AG04449 (cell line): ENCODE measurements around the gene MS4A4E.
"Not testable (repeated sequence)": the region's sequence is repeated elsewhere in the genome, so short reads cannot be mapped to it uniquely, and the experiment has no call there.

ENCODE experiments used
- CTCF ChIA-PET: fragments of 350-600 bp; formaldehyde crosslinking; extraction: SDS; loops from one replicate; lab custom pipeline; 2021; ENCODE audit warnings: antibody characterized with exemption; lab: Yijun Ruan, JAX
- POLR2A ChIA-PET: fragments of 400-600, 350-600 bp; formaldehyde crosslinking; extraction: SDS; loops from one replicate; lab custom pipeline; 2020; ENCODE audit warnings: antibody characterized with exemption, inconsistent platforms; lab: Yijun Ruan, JAX
- DNase-seq: peaks from one replicate; pipeline ENCODE4 v3.0.0-alpha.2; 2010; ENCODE audit warnings: low read depth, low spot score
- H3K4me3 ChIP-seq: 2 replicates; pipeline ENCODE4 v1.5.1; 2011; ENCODE audit warnings: low read depth, mild to moderate bottlenecking, control low read depth, low read length
- CTCF ChIP-seq: IDR thresholded peaks from one replicate; pipeline ENCODE4 v1.5.1; 2011; ENCODE audit warnings: mild to moderate bottlenecking, moderate library complexity, low read length, control low read depth, inconsistent platforms; ENCODE audit not compliant: insufficient read depth; ENCODE audit errors: missing control alignments

Gene MS4A4E

GRCh38 chr11:60208951-60209350 lies 34.0 kb downstream of the MS4A4E start:
- ChIA-PET CTCF (no interaction called here), POLR2A (no interaction called here)
- no peak for DNase-seq
- H3K4me3 ChIP-seq = no peak overlapping the region
- no peak for TF ChIP-seq CTCF

GRCh38 chr11:60208146-60208895 lies 34.6 kb downstream of the MS4A4E start:
- ChIA-PET CTCF (no interaction called here), POLR2A (no interaction called here)
- TF ChIP-seq CTCF = no peak
- no peak overlapping the region for H3K4me3 ChIP-seq
- no peak for DNase-seq

GRCh38 chr11:60206616-60207015 lies 36.3 kb downstream of the MS4A4E start:
- no peak for TF ChIP-seq CTCF
- H3K4me3 ChIP-seq = no peak overlapping the region
- DNase-seq = no peak
- POLR2A ChIA-PET = no interaction called here
- CTCF ChIA-PET = no interaction called here

- POLR2A ChIA-PET = no interaction called here
- DNase-seq = no peak
- H3K4me3 ChIP-seq = no peak overlapping the region
- CTCF ChIA-PET = no interaction called here
- no peak for TF ChIP-seq CTCF
Observed at GRCh38 chr11:60204922-60205321, 38.0 kb downstream of the MS4A4E start.

- CTCF ChIA-PET = not testable (repeated sequence)
Observed at GRCh38 chr11:60201334-60201733, 41.6 kb downstream of the MS4A4E start.

GRCh38 chr11:60197442-60197841 lies 45.5 kb downstream of the MS4A4E start:
- ChIA-PET POLR2A (no interaction called here), CTCF (no interaction called here)
- no peak for DNase-seq
- no peak for TF ChIP-seq CTCF
- H3K4me3 ChIP-seq = no peak overlapping the region

More at GRCh38 chr11:60201334-60201733, 41.6 kb downstream of the MS4A4E start:
- DNase-seq, POLR2A ChIA-PET, H3K4me3 ChIP-seq: not testable (repeated sequence)

GRCh38 chr11:60195923-60196368 lies 47.0 kb downstream of the MS4A4E start:
- ChIA-PET CTCF (no interaction called here), POLR2A (no interaction called here)
- H3K4me3 ChIP-seq = no peak overlapping the region
- DNase-seq = no peak
- no peak for TF ChIP-seq CTCF
